ENCODE results near the gene LRRK1.

GRCh38 chr15:101089579-101090427, 170.6 kb downstream of the LRRK1 start:
- TF ChIP-seq CTCF (IDR thresholded peaks at IDR 0.05) (no peak), POLR2A (IDR thresholded peaks at IDR 0.05) (no peak), POLR2AphosphoS5 (IDR thresholded peaks at IDR 0.05) (no peak)
